Pancreas (tissue), 10 donors: Measurements from ENCODE around the gene SLC28A3. TPM values are rescaled to one million over a fixed set of nuclear protein-coding genes. Genes with fewer than 3 reads are reported as not detected.

Experiments
- ATAC-seq, 4 donors: fragments of 200-7000 bp; cut with Tn5 transposase; one replicate each; pipeline versions ENCODE4 v1.8.0 to v1.9.1; 2020; ENCODE audit warnings: mild to moderate bottlenecking in 4 of 4, moderate library complexity in 4 of 4
- DNase-seq, 6 donors: peaks; one replicate each; pipeline ENCODE4 v3.0.0-alpha.2; 2020
- FAIRE-seq: peaks from 2 replicates; lab custom pipeline; 2012; peaks lifted over from hg19 to GRCh38; lab: Jason Lieb, UNC
- H3K27ac ChIP-seq, 4 donors: fragments of 200-600 bp; sonication (generic); 1 replicate in 3 of 4; 2 replicates in 1 of 4; pipeline versions ENCODE4 v1.5.0 to v1.8.0; 2020
- H3K27me3 ChIP-seq, 4 donors: fragments of 200-600 bp; one replicate each; pipeline ENCODE4 v1.8.0; 2021
- H3K36me3 ChIP-seq, 3 donors: fragments of 200-600 bp; sonication (generic) in 1 of 3; one replicate each; pipeline versions ENCODE4 v1.5.0 to v1.8.0; 2020 to 2021
- H3K4me1 ChIP-seq, 3 donors: fragments of 200-600 bp; one replicate each; pipeline ENCODE4 v1.8.0; 2021
- H3K4me3 ChIP-seq, 4 donors: fragments of 200-600 bp; sonication (generic) in 2 of 4; one replicate each; pipeline versions ENCODE4 v1.5.0 to v1.8.0; 2020 to 2021
- H3K9me3 ChIP-seq, 4 donors: fragments of 200-600 bp; one replicate each; pipeline ENCODE4 v1.8.0; 2021
- WGBS, 2 donors: extraction: QIAGEN DNeasy Blood & Tissue Kit; methylation state at CpG; one replicate each; pipeline ENCODE4 v1.1.7; 2013; 5-methylcytosine and 5-hydroxymethylcytosine counted together
- intact Hi-C, 3 donors: fragments of 100-400 bp; cut with DNase I; formaldehyde crosslinking; loops; one replicate each; pipeline versions ENCODE4 v1.11.1 to v1.14.2; 2022
- polyA plus RNA-seq, 2 donors: library from polyadenylated mRNA; stranded (reverse); fragments of 200-250 nt; gene quantifications; one replicate each; pipeline ENCODE4 v1.2.3, GENCODE V29; 2013
- total RNA-seq, 6 donors: library from RNA; stranded (reverse); fragmentation: NEBNext Ultra II Directional in 4 of 6; extraction: Animal tissue kit (Norgen Biotek cat#: 25700) in 4 of 6; gene quantifications; one replicate each; pipeline versions ENCODE4 v1.2.1 to v1.2.4, GENCODE V29; 2021 to 2023
- TF ChIP-seq, protein P1 (sequence below), 4 donors: fragments of 200-600 bp; sonication (generic) in 3 of 4; IDR thresholded peaks; one replicate each; pipeline versions ENCODE4 v1.5.0 to v1.8.0; 2021; ENCODE audit warnings: antibody characterized with exemption in 4 of 4
- donor health status: healthy with polysubstance abuse.
- donor health status: DM: no; HTN: no; CAD: no; lungs with moderate emphysema.
- donor health status: DM: no; HTN: no; CAD: no.
- donor health status: control.
- donor health status: control.
- donor health status: Bipolar disorder and iron deficiency.
- donor health status: DM: yes; HTN: yes; CAD: no.
- donor health status: DM: no; HTN: no; CAD: no.
- donor health status: DM: no; HTN: no; CAD: no.
- donor health status: DM: yes; HTN: yes; CAD: no.

SLC28A3 gene
- total and polyA plus RNA-seq, 8 donors = 5.7 to 17.2 (median 7.9) TPM

DNA sequence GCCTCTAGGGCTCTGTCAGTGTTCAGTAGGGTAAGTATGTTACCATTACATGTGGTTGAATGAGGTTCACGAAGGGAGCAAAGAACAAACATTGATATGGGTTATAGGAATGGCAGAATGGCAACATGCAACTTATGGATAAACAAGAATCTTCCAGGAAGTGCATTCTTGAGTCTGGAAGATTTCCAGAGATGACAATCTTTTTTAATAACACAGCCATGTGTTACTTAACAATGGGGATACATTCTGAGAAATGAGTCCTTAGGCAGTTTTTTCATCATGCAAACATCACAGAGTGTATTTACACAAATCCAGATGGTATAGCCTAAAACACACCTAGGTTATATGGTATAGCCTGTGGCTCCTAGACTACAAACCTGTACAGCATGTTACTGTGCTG is 9.1 kb upstream of the SLC28A3 start:
- no peak for DNase-seq
- no peaks in the 10 kb centered on the region for H3K9me3 ChIP-seq
- TF ChIP-seq, protein P1, sequence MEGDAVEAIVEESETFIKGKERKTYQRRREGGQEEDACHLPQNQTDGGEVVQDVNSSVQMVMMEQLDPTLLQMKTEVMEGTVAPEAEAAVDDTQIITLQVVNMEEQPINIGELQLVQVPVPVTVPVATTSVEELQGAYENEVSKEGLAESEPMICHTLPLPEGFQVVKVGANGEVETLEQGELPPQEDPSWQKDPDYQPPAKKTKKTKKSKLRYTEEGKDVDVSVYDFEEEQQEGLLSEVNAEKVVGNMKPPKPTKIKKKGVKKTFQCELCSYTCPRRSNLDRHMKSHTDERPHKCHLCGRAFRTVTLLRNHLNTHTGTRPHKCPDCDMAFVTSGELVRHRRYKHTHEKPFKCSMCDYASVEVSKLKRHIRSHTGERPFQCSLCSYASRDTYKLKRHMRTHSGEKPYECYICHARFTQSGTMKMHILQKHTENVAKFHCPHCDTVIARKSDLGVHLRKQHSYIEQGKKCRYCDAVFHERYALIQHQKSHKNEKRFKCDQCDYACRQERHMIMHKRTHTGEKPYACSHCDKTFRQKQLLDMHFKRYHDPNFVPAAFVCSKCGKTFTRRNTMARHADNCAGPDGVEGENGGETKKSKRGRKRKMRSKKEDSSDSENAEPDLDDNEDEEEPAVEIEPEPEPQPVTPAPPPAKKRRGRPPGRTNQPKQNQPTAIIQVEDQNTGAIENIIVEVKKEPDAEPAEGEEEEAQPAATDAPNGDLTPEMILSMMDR (IDR thresholded peaks at IDR 0.05) = no peak
- ATAC-seq = no peak
- WGBS, 2 donors = 83 to 88% methylated on average over 1 of the region's 1 CpG
- H3K4me3 ChIP-seq = no peak overlapping the region
- no peaks in the 10 kb centered on the region for H3K4me1 ChIP-seq
- intact Hi-C loops = no loop called here
- H3K27ac ChIP-seq = no peak overlapping the region
- H3K27me3 ChIP-seq = no peaks in the 10 kb centered on the region
- FAIRE-seq = no peak
- no peaks in the 10 kb centered on the region for H3K36me3 ChIP-seq

GRCh38 chr9:84343111-84343521 is 2.6 kb upstream of the SLC28A3 start:
- no peak for FAIRE-seq
- no peaks in the 10 kb centered on the region for H3K4me1 ChIP-seq
- 67 to 72% methylated on average over 6 of the region's 6 CpGs for WGBS, 2 donors

DNA sequence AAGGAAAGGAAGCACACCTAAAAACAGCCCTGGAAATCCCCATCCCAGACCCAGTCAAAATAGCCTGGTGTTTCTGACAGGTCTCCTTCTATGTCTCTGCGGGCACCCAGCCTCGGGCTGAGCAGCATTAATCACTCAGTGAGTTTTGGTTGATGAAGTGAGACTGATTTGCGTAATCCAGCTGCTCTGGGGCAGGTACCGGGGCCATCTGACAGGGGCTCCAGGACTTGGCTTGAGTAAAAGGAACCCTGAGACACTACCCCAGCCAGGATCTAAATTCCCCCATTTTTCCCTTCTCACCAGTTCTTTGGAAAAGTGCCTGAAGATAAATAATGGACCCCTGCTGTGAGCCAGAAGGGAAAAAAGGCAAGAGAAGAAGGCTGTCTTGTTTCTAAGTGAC is 596 bp downstream of the SLC28A3 start:
- WGBS, 2 donors = 41 to 59% methylated on average over 4 of the region's 4 CpGs
- Histone ChIP-seq H3K27me3 (no peaks in the 10 kb centered on the region), H3K4me3 (peak overlapping the region in 3 of 4 donors; percentile 8 to 38 (median 11)), H3K36me3 (no peaks in the 10 kb centered on the region), H3K9me3 (no peaks in the 10 kb centered on the region), H3K27ac (peak overlapping the region; percentile 31 to 84 (median 62)), H3K4me1 (no peaks in the 10 kb centered on the region)
- intact Hi-C loops = no loop called here
- peak; percentile 32 to 64 (median 48) for ATAC-seq
- TF ChIP-seq, protein P1 (IDR thresholded peaks at IDR 0.05) = no peak
- no peak for DNase-seq
- no peak for FAIRE-seq

More at GRCh38 chr9:84343111-84343521, 2.6 kb upstream of the SLC28A3 start:
- ATAC-seq (peak in 2 of 4 donors; percentile 43 to 46), DNase-seq (no peak)
- intact Hi-C loops = no loop called here
- H3K27ac ChIP-seq = peak overlapping the region in 1 of 4 donors; percentile 27
- H3K4me3 ChIP-seq = no peak overlapping the region
- TF ChIP-seq, protein P1 (IDR thresholded peaks at IDR 0.05) = no peak
- H3K27me3 ChIP-seq = no peaks in the 10 kb centered on the region
- H3K9me3 ChIP-seq = no peaks in the 10 kb centered on the region
- no peaks in the 10 kb centered on the region for H3K36me3 ChIP-seq

GRCh38 chr9:84339503-84339902 is 1.1 kb downstream of the SLC28A3 start:
- intact Hi-C loops = no loop called here
- Histone ChIP-seq H3K27me3 (no peaks in the 10 kb centered on the region), H3K4me3 (peak overlapping the region in 3 of 4 donors; percentile 8 to 38 (median 11)), H3K27ac (peak overlapping the region in 3 of 4 donors; percentile 42 to 84 (median 83)), H3K4me1 (no peaks in the 10 kb centered on the region), H3K9me3 (no peaks in the 10 kb centered on the region), H3K36me3 (no peaks in the 10 kb centered on the region)
- TF ChIP-seq, protein P1 (IDR thresholded peaks at IDR 0.05) = no peak
- peak in 2 of 4 donors; percentile 6 to 36 for ATAC-seq
- WGBS, 2 donors = 61 to 65% methylated on average over 3 of the region's 3 CpGs
- no peak for FAIRE-seq
- DNase-seq = no peak

GRCh38 chr9:84338792-84339191 is 1.8 kb downstream of the SLC28A3 start:
- Histone ChIP-seq H3K36me3 (no peaks in the 10 kb centered on the region), H3K4me1 (no peaks in the 10 kb centered on the region), H3K9me3 (no peaks in the 10 kb centered on the region), H3K27me3 (no peaks in the 10 kb centered on the region), H3K27ac (peak overlapping the region in 2 of 4 donors; percentile 83 to 84), H3K4me3 (peak overlapping the region in 2 of 4 donors; percentile 11 to 38)
- ATAC-seq (peak in 2 of 4 donors; percentile 20 to 49), DNase-seq (no peak), FAIRE-seq (no peak)
- 44 to 47% methylated on average over 4 of the region's 4 CpGs for WGBS, 2 donors
- TF ChIP-seq, protein P1 (IDR thresholded peaks at IDR 0.05) = no peak
- intact Hi-C loops = no loop called here
